HEK293T (cell line): ENCODE measurements around the gene PCK1.

ENCODE experiments used
- FOXM1 ChIP-seq: fragments of 450-650 bp; IDR thresholded peaks from 2 replicates; pipeline ENCODE4 v1.6.1; 2017; ENCODE audit warnings: mild to moderate bottlenecking, borderline replicate concordance
- SP1 ChIP-seq: fragments of 450-650 bp; IDR thresholded peaks from 2 replicates; pipeline ENCODE4 v1.6.1; 2017

- TF ChIP-seq SP1 (no peak), FOXM1 (no peak)
Measured at GRCh38 chr20:57527728-57528127, 33.2 kb upstream of the PCK1 start.
